ENCODE data around the gene CARD14. TPM values are rescaled to one million over a fixed set of nuclear protein-coding genes. Genes with fewer than 3 reads are reported as not detected.
"Not testable (repeated sequence)": the region's sequence is repeated elsewhere in the genome, so short reads cannot be mapped to it uniquely, and the experiment has no call there.

Gene CARD14
- total RNA-seq, 1 experiment from 2014 or later, result 0.09 TPM

DNA sequence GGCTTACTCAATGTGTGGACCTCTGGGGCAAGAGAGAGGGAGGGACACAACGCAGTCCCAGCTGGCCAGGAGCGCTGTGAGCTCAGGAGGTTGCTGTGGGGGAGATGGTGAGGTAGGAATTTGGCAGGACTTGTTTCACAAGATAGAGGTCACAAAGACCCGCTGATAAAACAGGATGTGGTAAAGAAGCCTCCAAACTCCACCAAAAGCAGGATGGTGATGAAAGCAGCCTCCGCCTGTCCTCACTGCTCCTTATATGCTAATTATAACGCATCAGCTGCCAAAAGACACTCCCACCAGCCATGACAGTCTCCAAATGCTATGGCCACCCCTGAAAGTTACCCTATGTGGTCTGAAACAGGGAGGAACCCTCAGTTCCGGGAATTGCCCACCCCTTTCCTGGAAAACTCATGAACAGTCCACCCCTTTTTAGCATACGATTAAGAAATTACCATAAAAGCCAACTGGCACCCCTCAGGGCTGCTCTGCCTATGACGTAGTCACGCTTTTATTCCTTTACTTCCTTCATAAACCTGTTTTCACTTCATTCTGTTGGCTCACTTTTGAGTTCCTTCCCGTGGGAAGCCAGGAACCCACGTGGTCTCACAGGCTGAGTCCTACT is 17.6 kb upstream of the CARD14 start:
- POLR2A ChIA-PET (ENCODE audit: low non-redundant PET), result no interaction called here

DNA sequence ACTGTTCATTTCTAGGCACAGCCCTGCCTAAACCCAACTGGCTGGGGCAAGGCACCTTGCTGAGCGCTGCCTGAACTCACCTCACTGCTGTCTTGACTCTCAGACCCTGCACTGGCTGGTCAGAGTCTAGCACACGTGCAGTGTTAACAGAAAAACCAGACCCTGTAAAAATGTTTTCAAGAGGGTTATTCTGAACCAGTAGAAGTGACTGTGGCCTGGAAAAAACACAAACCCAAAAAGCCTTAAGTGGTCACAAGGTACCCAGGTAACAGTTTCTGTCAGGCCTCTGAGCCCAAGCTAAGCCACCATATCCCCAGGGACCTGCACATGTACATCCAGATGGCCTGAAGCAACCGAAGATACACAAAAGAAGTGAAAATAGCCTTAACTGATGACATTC is 16.8 kb upstream of the CARD14 start:
- DNase-seq (ENCODE audit: low spot score), result no peak
- Histone ChIP-seq H3K27me3 (replicated peaks; ENCODE audit: insufficient read depth, low read depth, low read length, poor library complexity) (no peaks in the 10 kb centered on the region), H3K36me3 (ENCODE audit: insufficient read depth, low read length, poor library complexity, severe bottlenecking) (no peaks in the 10 kb centered on the region), H3K4me3 (ENCODE audit: low read depth, low read length, poor library complexity, severe bottlenecking) (no peak overlapping the region), H3K27ac (ENCODE audit: low read depth, low read length, poor library complexity, severe bottlenecking) (no peak overlapping the region), H3K9me3 (ENCODE audit: low read depth, low read length, poor library complexity, severe bottlenecking) (peaks cover 4% of the 10 kb centered on the region), H3K4me1 (ENCODE audit: insufficient read depth, low read length, poor library complexity, severe bottlenecking) (no peaks in the 10 kb centered on the region)
- ChIA-PET CTCF (no interaction called here), POLR2A (ENCODE audit: low non-redundant PET) (no interaction called here)
- no peak for TF ChIP-seq EZH2 (IDR thresholded peaks at IDR 0.05; ENCODE audit: borderline replicate concordance, low read depth, low read length, poor library complexity, severe bottlenecking)
- TF ChIP-seq, protein P1, sequence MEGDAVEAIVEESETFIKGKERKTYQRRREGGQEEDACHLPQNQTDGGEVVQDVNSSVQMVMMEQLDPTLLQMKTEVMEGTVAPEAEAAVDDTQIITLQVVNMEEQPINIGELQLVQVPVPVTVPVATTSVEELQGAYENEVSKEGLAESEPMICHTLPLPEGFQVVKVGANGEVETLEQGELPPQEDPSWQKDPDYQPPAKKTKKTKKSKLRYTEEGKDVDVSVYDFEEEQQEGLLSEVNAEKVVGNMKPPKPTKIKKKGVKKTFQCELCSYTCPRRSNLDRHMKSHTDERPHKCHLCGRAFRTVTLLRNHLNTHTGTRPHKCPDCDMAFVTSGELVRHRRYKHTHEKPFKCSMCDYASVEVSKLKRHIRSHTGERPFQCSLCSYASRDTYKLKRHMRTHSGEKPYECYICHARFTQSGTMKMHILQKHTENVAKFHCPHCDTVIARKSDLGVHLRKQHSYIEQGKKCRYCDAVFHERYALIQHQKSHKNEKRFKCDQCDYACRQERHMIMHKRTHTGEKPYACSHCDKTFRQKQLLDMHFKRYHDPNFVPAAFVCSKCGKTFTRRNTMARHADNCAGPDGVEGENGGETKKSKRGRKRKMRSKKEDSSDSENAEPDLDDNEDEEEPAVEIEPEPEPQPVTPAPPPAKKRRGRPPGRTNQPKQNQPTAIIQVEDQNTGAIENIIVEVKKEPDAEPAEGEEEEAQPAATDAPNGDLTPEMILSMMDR (conservative IDR thresholded peaks at IDR 0.05; ENCODE audit: low read depth, low read length), result no peak
- BruUV-seq (replicated peaks), result no TSS peak
- intact Hi-C loops (cut with micrococcal nuclease; ENCODE audit: unreplicated experiment), result no loop called here

More for the DNA sequence above, 17.6 kb upstream of the CARD14 start:
- BruUV-seq (replicated peaks), result no TSS peak
- no peak for DNase-seq (ENCODE audit: low spot score)
- no peaks in the 10 kb centered on the region for H3K36me3 ChIP-seq (ENCODE audit: insufficient read depth, low read length, poor library complexity, severe bottlenecking)
- no peak for TF ChIP-seq EZH2 (IDR thresholded peaks at IDR 0.05; ENCODE audit: borderline replicate concordance, low read depth, low read length, poor library complexity, severe bottlenecking)
- TF ChIP-seq, protein P1 (conservative IDR thresholded peaks at IDR 0.05; ENCODE audit: low read depth, low read length), result no peak
- no peak overlapping the region for H3K27ac ChIP-seq (ENCODE audit: low read depth, low read length, poor library complexity, severe bottlenecking)
- CTCF ChIA-PET, result no interaction called here
- H3K27me3 ChIP-seq (replicated peaks; ENCODE audit: insufficient read depth, low read depth, low read length, poor library complexity), result no peaks in the 10 kb centered on the region
- intact Hi-C loops (cut with micrococcal nuclease; ENCODE audit: unreplicated experiment), result no loop called here
- H3K4me1 ChIP-seq (ENCODE audit: insufficient read depth, low read length, poor library complexity, severe bottlenecking), result no peaks in the 10 kb centered on the region
- H3K9me3 ChIP-seq (ENCODE audit: low read depth, low read length, poor library complexity, severe bottlenecking), result peaks cover 4% of the 10 kb centered on the region
- no peak overlapping the region for H3K4me3 ChIP-seq (ENCODE audit: low read depth, low read length, poor library complexity, severe bottlenecking)

DNA sequence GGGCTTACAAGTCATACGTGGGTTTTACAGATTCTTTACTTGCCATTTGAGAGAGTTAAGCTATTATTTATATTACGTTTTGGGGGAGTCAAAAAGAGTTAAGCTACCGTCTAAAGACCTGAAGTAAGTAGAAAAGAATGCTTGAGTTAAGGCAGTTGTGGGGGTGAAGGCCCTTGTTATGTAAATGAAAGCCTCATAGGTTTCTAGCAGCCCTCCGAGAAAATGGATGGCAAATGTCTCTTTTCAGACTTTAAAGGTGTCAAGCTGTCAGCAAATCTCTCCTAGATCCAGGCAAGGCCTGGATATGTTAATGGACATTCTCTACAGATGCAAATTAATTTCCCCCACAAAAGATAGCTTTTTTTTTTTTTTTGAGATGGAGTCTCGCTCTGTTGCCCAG is 15.7 kb upstream of the CARD14 start:
- H3K9me3 ChIP-seq (ENCODE audit: low read depth, low read length, poor library complexity, severe bottlenecking), result peaks cover 4% of the 10 kb centered on the region
- intact Hi-C loops (cut with micrococcal nuclease; ENCODE audit: unreplicated experiment), result no loop called here
- ChIA-PET CTCF (no interaction called here), POLR2A (ENCODE audit: low non-redundant PET) (interaction anchor here (0.7 kb wide), 1 partner anchor 311 kb away, joined by 3 read pairs; no protein-coding TSS in a partner anchor)
- DNase-seq (ENCODE audit: low spot score), result no peak
- BruUV-seq (replicated peaks), result no TSS peak
- no peak overlapping the region for H3K4me3 ChIP-seq (ENCODE audit: low read depth, low read length, poor library complexity, severe bottlenecking)
- no peak overlapping the region for H3K27ac ChIP-seq (ENCODE audit: low read depth, low read length, poor library complexity, severe bottlenecking)
- H3K27me3 ChIP-seq (replicated peaks; ENCODE audit: insufficient read depth, low read depth, low read length, poor library complexity), result no peaks in the 10 kb centered on the region
- no peak for TF ChIP-seq EZH2 (IDR thresholded peaks at IDR 0.05; ENCODE audit: borderline replicate concordance, low read depth, low read length, poor library complexity, severe bottlenecking)
- TF ChIP-seq, protein P1 (conservative IDR thresholded peaks at IDR 0.05; ENCODE audit: low read depth, low read length), result no peak
- H3K36me3 ChIP-seq (ENCODE audit: insufficient read depth, low read length, poor library complexity, severe bottlenecking), result no peaks in the 10 kb centered on the region
- no peaks in the 10 kb centered on the region for H3K4me1 ChIP-seq (ENCODE audit: insufficient read depth, low read length, poor library complexity, severe bottlenecking)

DNA sequence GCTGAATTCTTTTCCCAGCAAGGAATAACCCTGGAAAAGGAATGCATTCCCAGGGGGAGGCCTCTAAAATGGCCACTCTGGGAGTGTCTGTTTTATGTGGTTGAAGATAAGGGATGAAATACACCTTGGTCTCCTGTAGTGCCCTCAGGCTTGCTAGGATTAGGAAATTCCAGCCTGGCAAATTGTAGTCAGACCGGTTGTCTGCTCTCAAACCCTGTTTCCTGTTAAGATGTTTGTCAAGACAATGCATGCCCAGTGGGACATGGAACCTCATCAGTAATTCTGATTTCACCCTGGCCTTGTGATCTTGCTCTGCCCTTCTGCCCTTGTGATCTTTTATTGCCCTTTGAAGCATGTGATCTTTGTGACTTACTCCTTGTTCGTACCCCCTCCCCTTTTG is 14.2 kb upstream of the CARD14 start:
- H3K36me3 ChIP-seq (ENCODE audit: insufficient read depth, low read length, poor library complexity, severe bottlenecking); CTCF ChIA-PET; H3K27me3 ChIP-seq (replicated peaks; ENCODE audit: insufficient read depth, low read depth, low read length, poor library complexity); BruUV-seq (replicated peaks); H3K27ac ChIP-seq (ENCODE audit: low read depth, low read length, poor library complexity, severe bottlenecking); DNase-seq (ENCODE audit: low spot score); POLR2A ChIA-PET (ENCODE audit: low non-redundant PET); H3K4me1 ChIP-seq (ENCODE audit: insufficient read depth, low read length, poor library complexity, severe bottlenecking); H3K9me3 ChIP-seq (ENCODE audit: low read depth, low read length, poor library complexity, severe bottlenecking); H3K4me3 ChIP-seq (ENCODE audit: low read depth, low read length, poor library complexity, severe bottlenecking); intact Hi-C loops (cut with micrococcal nuclease; ENCODE audit: unreplicated experiment): not testable (repeated sequence)
